HEK293 (cell line): ENCODE measurements around the gene MACROD1.

Source experiments
- CTCF ChIA-PET: fragments of 350-600 bp; formaldehyde crosslinking; extraction: SDS; loops from one replicate; lab custom pipeline; 2021; ENCODE audit warnings: antibody characterized with exemption; lab: Yijun Ruan, JAX
- POLR2A ChIA-PET: fragments of 300-600 bp; formaldehyde crosslinking; extraction: SDS; loops from one replicate; lab custom pipeline; 2020; ENCODE audit warnings: antibody characterized with exemption, inconsistent platforms; lab: Yijun Ruan, JAX
- H3K27ac ChIP-seq: fragments of 200-500 bp; sonication (Bioruptor generic); 2 replicates; pipeline ENCODE4 v1.5.1; 2014; ENCODE audit warnings: low read depth, low read length, control low read depth, inconsistent platforms; ENCODE audit errors: extremely low read depth
- H3K36me3 ChIP-seq, 2 experiments: fragments of 200-500 bp in 1 of 2; sonication (Bioruptor generic) in 1 of 2; 1 replicate in 1 of 2; 2 replicates in 1 of 2; pipeline ENCODE4 v1.5.1; 2014 to 2017; ENCODE audit warnings: inconsistent platforms in 2 of 2, low read length in 2 of 2; ENCODE audit not compliant: control insufficient read depth in 2 of 2, insufficient read depth in 1 of 2
- H3K4me1 ChIP-seq: fragments of 200-500 bp; sonication (Bioruptor generic); 2 replicates; pipeline ENCODE4 v1.5.1; 2014; ENCODE audit warnings: mild to moderate bottlenecking, low read length, inconsistent platforms; ENCODE audit not compliant: control insufficient read depth, insufficient read depth
- H3K4me3 ChIP-seq: 2 replicates; pipeline ENCODE4 v1.5.1; 2011; ENCODE audit warnings: low read depth, mild to moderate bottlenecking, control low read depth, low read length, moderate library complexity
- H3K9me3 ChIP-seq: fragments of 200-500 bp; sonication (Bioruptor generic); 2 replicates; pipeline ENCODE4 v1.5.1; 2014; ENCODE audit warnings: low read depth, low read length, inconsistent platforms; ENCODE audit not compliant: control insufficient read depth, insufficient read depth
- EGR2 ChIP-seq: fragments of 450-650 bp; formaldehyde crosslinking; IDR thresholded peaks from 2 replicates; pipeline ENCODE4 v1.5.1; 2016; ENCODE audit warnings: low read depth, missing biosample characterization, missing genetic modification characterization
- GLIS1 ChIP-seq: fragments of 450-650 bp; formaldehyde crosslinking; IDR thresholded peaks from 2 replicates; pipeline ENCODE4 v1.5.1; 2016; ENCODE audit warnings: missing biosample characterization, missing genetic modification characterization
- GLIS2 ChIP-seq: fragments of 450-650 bp; formaldehyde crosslinking; IDR thresholded peaks from 2 replicates; pipeline ENCODE4 v1.5.1; 2016; ENCODE audit warnings: missing biosample characterization, missing genetic modification characterization
- OSR2 ChIP-seq: fragments of 450-650 bp; formaldehyde crosslinking; IDR thresholded peaks from 2 replicates; pipeline ENCODE4 v1.5.1; 2016; ENCODE audit warnings: missing biosample characterization, missing genetic modification characterization
- REPIN1 ChIP-seq: fragments of 450-650 bp; formaldehyde crosslinking; IDR thresholded peaks from 2 replicates; pipeline ENCODE4 v1.5.1; 2017; ENCODE audit warnings: missing biosample characterization, missing genetic modification characterization, low read depth
- ZBTB17 ChIP-seq: fragments of 450-650 bp; formaldehyde crosslinking; IDR thresholded peaks from 2 replicates; pipeline ENCODE4 v1.5.1; 2016; ENCODE audit warnings: missing biosample characterization, missing genetic modification characterization
- ZFHX2 ChIP-seq: fragments of 450-650 bp; formaldehyde crosslinking; conservative IDR thresholded peaks from 2 replicates; pipeline ENCODE4 v1.5.1; 2016; ENCODE audit warnings: missing biosample characterization, missing genetic modification characterization
- ZFP69B ChIP-seq: fragments of 450-650 bp; formaldehyde crosslinking; IDR thresholded peaks from 2 replicates; pipeline ENCODE4 v1.5.1; 2016; ENCODE audit warnings: missing biosample characterization, missing genetic modification characterization
- ZNF121 ChIP-seq: fragments of 450-650 bp; formaldehyde crosslinking; IDR thresholded peaks from 2 replicates; pipeline ENCODE4 v1.5.1; 2016; ENCODE audit warnings: missing biosample characterization, missing genetic modification characterization
- ZNF132 ChIP-seq: fragments of 450-650 bp; formaldehyde crosslinking; IDR thresholded peaks from 2 replicates; pipeline ENCODE4 v1.5.1; 2017; ENCODE audit warnings: missing biosample characterization, missing genetic modification characterization, borderline replicate concordance
- ZNF16 ChIP-seq: fragments of 450-650 bp; formaldehyde crosslinking; IDR thresholded peaks from 2 replicates; pipeline ENCODE4 v1.5.1; 2016; ENCODE audit warnings: low read depth, missing biosample characterization, missing genetic modification characterization
- ZNF311 ChIP-seq: fragments of 450-650 bp; formaldehyde crosslinking; IDR thresholded peaks from 2 replicates; pipeline ENCODE4 v1.5.1; 2017; ENCODE audit warnings: missing biosample characterization, missing genetic modification characterization, borderline replicate concordance
- ZNF350 ChIP-seq: fragments of 450-650 bp; formaldehyde crosslinking; IDR thresholded peaks from 2 replicates; pipeline ENCODE4 v1.5.0; 2017; ENCODE audit warnings: missing biosample characterization, mild to moderate bottlenecking, missing genetic modification characterization
- ZNF544 ChIP-seq: fragments of 450-650 bp; formaldehyde crosslinking; IDR thresholded peaks from 2 replicates; pipeline ENCODE4 v1.5.0; 2017; ENCODE audit warnings: missing biosample characterization, missing genetic modification characterization
- ZNF549 ChIP-seq: fragments of 450-650 bp; IDR thresholded peaks from 2 replicates; pipeline ENCODE4 v1.5.1; 2018; ENCODE audit warnings: missing biosample characterization, missing genetic modification characterization, mild to moderate bottlenecking, inconsistent platforms, moderate library complexity
- ZNF600 ChIP-seq: fragments of 450-650 bp; formaldehyde crosslinking; IDR thresholded peaks from 2 replicates; pipeline ENCODE4 v1.5.1; 2016; ENCODE audit warnings: missing biosample characterization, missing genetic modification characterization
- ZNF792 ChIP-seq: fragments of 450-650 bp; formaldehyde crosslinking; IDR thresholded peaks from 2 replicates; pipeline ENCODE4 v1.5.1; 2016; ENCODE audit warnings: missing biosample characterization, missing genetic modification characterization
- TF ChIP-seq, protein P1 (sequence below): fragments of 450-650 bp; formaldehyde crosslinking; IDR thresholded peaks from 2 replicates; pipeline ENCODE4 v1.5.1; 2016; ENCODE audit warnings: missing biosample characterization, missing genetic modification characterization
- TF ChIP-seq, protein P2 (sequence below): fragments of 450-650 bp; formaldehyde crosslinking; IDR thresholded peaks from 2 replicates; pipeline ENCODE4 v1.5.1; 2016; ENCODE audit warnings: missing biosample characterization, missing genetic modification characterization
- TF ChIP-seq, protein P3 (sequence below): fragments of 450-650 bp; formaldehyde crosslinking; IDR thresholded peaks from 2 replicates; pipeline ENCODE4 v1.5.1; 2016; ENCODE audit warnings: missing biosample characterization, missing genetic modification characterization, borderline replicate concordance

Gene MACROD1

DNA sequence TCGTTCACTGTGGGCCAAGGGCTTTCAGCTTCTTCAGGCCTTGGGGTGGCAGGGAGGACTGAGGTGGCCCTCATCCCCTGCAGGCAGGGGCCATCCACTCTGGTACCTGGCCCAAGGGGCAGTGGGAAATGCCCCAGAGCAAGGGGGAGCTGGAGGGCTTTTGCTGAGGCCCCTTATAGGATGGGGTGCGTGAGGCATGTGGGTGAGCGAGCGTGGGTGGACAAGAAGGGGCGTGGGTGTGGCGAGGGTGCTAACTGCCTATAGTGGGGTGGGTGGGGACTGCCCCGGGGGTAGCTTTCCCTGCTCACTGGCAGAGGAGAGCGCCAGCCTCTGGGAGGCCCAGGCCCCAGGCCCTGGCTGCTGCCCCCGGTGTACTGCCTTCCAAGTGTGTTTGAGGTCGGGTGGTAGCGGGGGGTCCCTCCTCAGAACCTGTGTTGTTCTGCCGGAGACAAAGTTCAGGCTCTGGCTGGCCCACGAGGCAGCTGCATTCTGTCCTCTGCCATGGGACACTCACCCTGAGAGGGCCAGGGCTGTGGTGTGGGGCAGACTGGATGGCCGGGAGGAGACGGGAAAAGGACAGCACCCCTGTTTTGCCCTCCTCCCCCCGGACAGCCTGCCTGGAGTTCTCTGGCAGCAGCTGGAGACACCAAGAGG is 126.8 kb downstream of the MACROD1 start:
- ChIA-PET POLR2A (interaction anchor here (0.5 kb wide), 1 partner anchor 55 kb away, joined by 4 read pairs; no protein-coding TSS in a partner anchor), CTCF (interaction anchor here (0.6 to 1.7 kb wide), 4 partner anchors 111 to 271 kb away, joined by 3 to 7 read pairs (median 4); no protein-coding TSS in a partner anchor)
- no peaks in the 10 kb centered on the region for H3K9me3 ChIP-seq
- TF ChIP-seq EGR2 (tag by site-specific recombination) (peak; percentile 68), ZFHX2 (peak; percentile 79), ZNF792 (tag by site-specific recombination) (no peak)
- H3K36me3 ChIP-seq: no peaks in the 10 kb centered on the region
- no peak overlapping the region for H3K27ac ChIP-seq
- no peak overlapping the region for H3K4me3 ChIP-seq
- no peaks in the 10 kb centered on the region for H3K4me1 ChIP-seq

DNA sequence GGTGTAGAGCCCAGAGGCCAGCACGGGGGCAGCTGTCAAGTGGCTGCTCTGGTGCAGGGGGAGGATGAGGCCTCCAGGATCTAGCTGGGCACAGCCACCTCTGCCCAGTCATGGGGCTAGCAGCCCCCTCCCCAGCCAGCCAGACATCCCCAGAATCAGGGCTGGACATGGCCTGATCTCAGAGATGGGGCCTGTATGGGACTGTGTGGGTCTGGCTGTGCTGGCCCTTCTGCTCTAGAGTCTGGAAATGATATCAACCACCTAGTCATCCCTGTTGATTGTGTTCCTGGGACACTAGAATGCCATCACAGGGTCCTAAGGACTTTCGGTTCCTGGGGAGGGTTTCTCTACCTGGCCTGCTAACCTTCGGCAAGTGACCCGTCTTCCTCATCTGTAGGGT is 127.4 kb downstream of the MACROD1 start:
- ChIA-PET POLR2A (interaction anchor here (0.5 kb wide), 1 partner anchor 56 kb away, joined by 4 read pairs; no protein-coding TSS in a partner anchor), CTCF (interaction anchor here (1.0 to 1.7 kb wide), 3 partner anchors 112 to 146 kb away, joined by 3 to 7 read pairs (median 5); no protein-coding TSS in a partner anchor)
- H3K36me3 ChIP-seq: no peaks in the 10 kb centered on the region
- H3K4me3 ChIP-seq: no peak overlapping the region
- 0 out of 2 replicates have a peak, but pooled peaks have one; percentile 11 for TF ChIP-seq ZNF600 (tag by site-specific recombination)
- TF ChIP-seq ZNF549 (tag by site-specific recombination): no peak
- peak; percentile 80 for TF ChIP-seq ZNF121 (tag by site-specific recombination)
- no peak overlapping the region for H3K27ac ChIP-seq
- no peaks in the 10 kb centered on the region for H3K9me3 ChIP-seq
- no peaks in the 10 kb centered on the region for H3K4me1 ChIP-seq

DNA sequence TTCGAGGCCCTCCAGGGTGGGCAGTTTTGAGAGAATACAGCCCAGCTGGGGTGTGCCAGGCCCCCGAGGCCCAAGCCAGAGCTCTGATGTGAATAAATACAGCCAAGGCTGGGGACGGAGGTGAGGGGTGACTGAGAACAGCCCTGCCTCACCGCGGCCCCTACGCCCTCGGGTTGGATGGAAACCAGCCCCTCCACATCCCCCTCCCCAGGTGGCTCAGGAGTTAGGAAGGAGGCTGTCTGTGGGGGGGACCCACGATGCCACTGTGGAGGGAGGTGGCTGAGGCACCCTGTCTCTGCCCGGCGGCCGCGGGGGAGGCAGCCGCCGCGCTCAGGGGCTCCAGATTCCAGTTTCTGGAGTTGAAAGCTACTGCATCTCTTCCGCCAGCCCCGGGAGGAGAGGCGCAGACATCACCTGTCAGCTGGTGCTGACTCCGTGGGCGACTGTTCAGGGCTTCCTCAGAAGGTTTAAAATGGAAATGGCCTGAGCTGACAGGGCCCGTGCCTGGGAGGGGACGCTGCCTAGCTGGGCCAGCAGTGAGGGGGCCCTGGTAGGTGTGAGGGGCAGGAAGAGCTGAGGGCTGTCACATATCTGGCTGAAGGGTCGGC is 128.8 kb downstream of the MACROD1 start:
- Histone ChIP-seq H3K9me3 (no peaks in the 10 kb centered on the region), H3K27ac (no peak overlapping the region), H3K4me3 (no peak overlapping the region), H3K36me3 (no peaks in the 10 kb centered on the region), H3K4me1 (no peaks in the 10 kb centered on the region)
- TF ChIP-seq GLIS2 (tag by site-specific recombination) (0 out of 2 replicates have a peak, but pooled peaks have one; percentile 7), ZBTB17 (tag by site-specific recombination) (peak; percentile 55), OSR2 (tag by site-specific recombination) (peak; percentile 62), EGR2 (tag by site-specific recombination) (0 out of 2 replicates have a peak, but pooled peaks have one; percentile 12), ZFHX2 (peak; percentile 25; the same call in 1 of the 2 replicates), ZNF121 (tag by site-specific recombination) (no peak), REPIN1 (tag by site-specific recombination) (no peak), ZFP69B (tag by site-specific recombination) (0 out of 2 replicates have a peak, but pooled peaks have one; percentile 36), GLIS1 (tag by site-specific recombination) (peak; percentile 13), ZNF16 (tag by site-specific recombination) (no peak)
- CTCF ChIA-PET: interaction anchor here (0.7 to 1.7 kb wide), 5 partner anchors 15 to 144 kb away, joined by 3 to 7 read pairs (median 4); no protein-coding TSS in a partner anchor
- POLR2A ChIA-PET: no interaction called here

DNA sequence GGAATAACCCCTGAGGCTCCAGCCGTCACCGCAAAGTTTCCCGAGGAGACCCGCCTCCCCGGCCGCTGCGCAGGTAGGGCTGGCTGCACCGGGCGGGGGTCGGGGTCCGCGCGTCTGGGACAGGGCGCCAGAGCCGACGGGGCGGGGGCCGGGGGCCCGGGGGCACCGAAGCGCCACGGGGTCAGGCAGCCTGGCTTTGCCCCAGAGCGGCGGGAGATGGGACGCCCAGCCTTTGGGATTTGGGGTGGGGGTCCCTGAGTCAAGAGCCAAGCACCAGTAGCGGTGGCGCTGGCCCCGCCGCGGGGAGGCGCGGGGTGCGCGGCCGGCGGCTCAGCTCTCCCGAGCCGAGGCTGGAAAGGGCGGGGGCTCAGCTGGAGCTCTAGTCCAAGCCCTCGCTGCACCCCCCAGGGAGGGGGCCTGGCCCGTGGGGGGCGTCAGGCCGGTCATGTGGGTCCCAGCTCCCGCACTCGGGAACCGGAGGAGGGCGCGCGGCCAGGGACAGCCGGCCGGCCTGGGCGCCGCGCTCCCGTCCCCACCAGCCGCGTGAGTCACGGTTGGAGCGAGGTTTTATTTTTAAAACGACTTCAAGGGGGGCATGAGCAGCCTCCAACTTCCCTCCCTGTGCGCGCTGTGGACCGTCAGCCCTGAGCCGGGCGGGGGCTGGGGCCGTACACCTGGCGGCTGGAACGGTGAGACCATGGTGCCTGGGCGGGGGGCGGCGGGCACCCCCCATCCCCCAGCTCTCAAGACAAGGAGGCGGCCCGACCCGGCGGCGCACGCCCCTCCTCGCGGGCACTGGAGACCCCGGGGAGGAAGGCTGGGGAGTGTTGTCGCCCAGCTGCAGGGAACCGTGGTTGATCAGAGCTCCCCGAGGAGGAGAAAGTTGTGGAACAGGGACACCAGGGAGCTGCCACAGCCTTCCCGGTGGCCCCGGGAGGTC is 129.6 kb downstream of the MACROD1 start:
- Histone ChIP-seq H3K27ac (no peak overlapping the region), H3K36me3 (no peaks in the 10 kb centered on the region), H3K9me3 (no peaks in the 10 kb centered on the region), H3K4me1 (no peaks in the 10 kb centered on the region), H3K4me3 (peak overlapping the region; percentile 28)
- CTCF ChIA-PET: interaction anchor here (0.5 to 1.6 kb wide), 4 partner anchors 14 to 112 kb away, joined by 3 to 4 read pairs (median 4); no protein-coding TSS in a partner anchor
- POLR2A ChIA-PET: no interaction called here
- TF ChIP-seq ZNF132: no peak
- TF ChIP-seq, protein P1, sequence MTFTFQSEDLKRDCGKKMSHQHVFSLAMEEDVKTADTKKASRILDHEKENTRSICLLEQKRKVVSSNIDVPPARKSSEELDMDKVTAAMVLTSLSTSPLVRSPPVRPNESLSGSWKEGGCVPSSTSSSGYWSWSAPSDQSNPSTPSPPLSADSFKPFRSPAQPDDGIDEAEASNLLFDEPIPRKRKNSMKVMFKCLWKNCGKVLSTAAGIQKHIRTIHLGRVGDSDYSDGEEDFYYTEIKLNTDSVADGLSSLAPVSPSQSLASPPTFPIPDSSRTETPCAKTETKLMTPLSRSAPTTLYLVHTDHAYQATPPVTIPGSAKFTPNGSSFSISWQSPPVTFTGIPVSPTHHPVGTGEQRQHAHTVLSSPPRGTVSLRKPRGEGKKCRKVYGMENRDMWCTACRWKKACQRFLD: no peak
- TF ChIP-seq, protein P2, sequence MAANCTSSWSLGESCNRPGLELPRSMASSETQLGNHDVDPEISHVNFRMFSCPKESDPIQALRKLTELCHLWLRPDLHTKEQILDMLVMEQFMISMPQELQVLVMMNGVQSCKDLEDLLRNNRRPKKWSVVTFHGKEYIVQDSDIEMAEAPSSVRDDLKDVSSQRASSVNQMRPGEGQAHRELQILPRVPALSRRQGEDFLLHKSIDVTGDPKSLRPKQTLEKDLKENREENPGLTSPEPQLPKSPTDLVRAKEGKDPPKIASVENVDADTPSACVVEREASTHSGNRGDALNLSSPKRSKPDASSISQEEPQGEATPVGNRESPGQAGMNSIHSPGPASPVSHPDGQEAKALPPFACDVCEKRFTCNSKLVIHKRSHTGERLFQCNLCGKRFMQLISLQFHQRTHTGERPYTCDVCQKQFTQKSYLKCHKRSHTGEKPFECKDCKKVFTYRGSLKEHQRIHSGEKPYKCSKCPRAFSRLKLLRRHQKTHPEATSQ (tag by site-specific recombination): no peak
- TF ChIP-seq ZNF544: no peak
- no peak for TF ChIP-seq ZNF311
- no peak for TF ChIP-seq ZNF350 (tag by site-specific recombination)
- TF ChIP-seq, protein P3, sequence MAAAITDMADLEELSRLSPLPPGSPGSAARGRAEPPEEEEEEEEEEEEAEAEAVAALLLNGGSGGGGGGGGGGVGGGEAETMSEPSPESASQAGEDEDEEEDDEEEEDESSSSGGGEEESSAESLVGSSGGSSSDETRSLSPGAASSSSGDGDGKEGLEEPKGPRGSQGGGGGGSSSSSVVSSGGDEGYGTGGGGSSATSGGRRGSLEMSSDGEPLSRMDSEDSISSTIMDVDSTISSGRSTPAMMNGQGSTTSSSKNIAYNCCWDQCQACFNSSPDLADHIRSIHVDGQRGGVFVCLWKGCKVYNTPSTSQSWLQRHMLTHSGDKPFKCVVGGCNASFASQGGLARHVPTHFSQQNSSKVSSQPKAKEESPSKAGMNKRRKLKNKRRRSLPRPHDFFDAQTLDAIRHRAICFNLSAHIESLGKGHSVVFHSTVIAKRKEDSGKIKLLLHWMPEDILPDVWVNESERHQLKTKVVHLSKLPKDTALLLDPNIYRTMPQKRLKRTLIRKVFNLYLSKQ: no peak
